NCI-H1105 treated with DMSO at 0.1 percent for 48 hours (cell line): ENCODE data around the gene ST6GALNAC3.

Experiments
- DNase-seq: peaks from one replicate; lab custom pipeline; 2025; lab: John Stamatoyannopoulos, UW

Gene ST6GALNAC3

GRCh38 chr1:76287917-76288316 is 213.4 kb downstream of the ST6GALNAC3 start:
- no peak for DNase-seq

- no peak for DNase-seq
Observed at GRCh38 chr1:76288758-76289483, 214.4 kb downstream of the ST6GALNAC3 start.

- no peak for DNase-seq
Observed at GRCh38 chr1:76289692-76290091, 215.1 kb downstream of the ST6GALNAC3 start.

- no peak for DNase-seq
Observed at GRCh38 chr1:76290271-76290670, 215.7 kb downstream of the ST6GALNAC3 start.

- DNase-seq, result no peak
Observed at GRCh38 chr1:76291191-76291590, 216.6 kb downstream of the ST6GALNAC3 start.

GRCh38 chr1:76291737-76292136 is 217.2 kb downstream of the ST6GALNAC3 start:
- DNase-seq, result no peak

GRCh38 chr1:76292418-76293184 is 218.1 kb downstream of the ST6GALNAC3 start:
- no peak for DNase-seq

- no peak for DNase-seq
Observed at GRCh38 chr1:76293831-76294230, 219.3 kb downstream of the ST6GALNAC3 start.

GRCh38 chr1:76294482-76295194 is 220.1 kb downstream of the ST6GALNAC3 start:
- DNase-seq, result peak; percentile 72

GRCh38 chr1:76298399-76298798 is 223.9 kb downstream of the ST6GALNAC3 start:
- DNase-seq, result no peak

GRCh38 chr1:76299036-76299435 is 224.5 kb downstream of the ST6GALNAC3 start:
- no peak for DNase-seq

- no peak for DNase-seq
Observed at GRCh38 chr1:76300556-76300955, 226.0 kb downstream of the ST6GALNAC3 start.

GRCh38 chr1:76302711-76303339 is 228.3 kb downstream of the ST6GALNAC3 start:
- no peak for DNase-seq

- peak; percentile 62 for DNase-seq
Observed at GRCh38 chr1:76303340-76303717, 228.8 kb downstream of the ST6GALNAC3 start.

- DNase-seq, result no peak
Observed at GRCh38 chr1:76313304-76313703, 238.8 kb downstream of the ST6GALNAC3 start.

GRCh38 chr1:76314730-76315129 is 240.2 kb downstream of the ST6GALNAC3 start:
- no peak for DNase-seq

- DNase-seq, result no peak
Observed at GRCh38 chr1:76317299-76317900, 242.9 kb downstream of the ST6GALNAC3 start.

- DNase-seq, result peak; percentile 71
Observed at GRCh38 chr1:76330991-76331603, 256.6 kb downstream of the ST6GALNAC3 start.

GRCh38 chr1:76335882-76336281 is 261.3 kb downstream of the ST6GALNAC3 start:
- DNase-seq, result no peak

- peak; percentile 86 for DNase-seq
Observed at GRCh38 chr1:76336931-76337371, 262.4 kb downstream of the ST6GALNAC3 start.

- no peak for DNase-seq
Observed at GRCh38 chr1:76337542-76338219, 263.1 kb downstream of the ST6GALNAC3 start.
